Hematopoietic multipotent progenitor cell (in vitro differentiated cells): ENCODE data around the gene IFFO2. TPM values are rescaled to one million over a fixed set of nuclear protein-coding genes. Genes with fewer than 3 reads are reported as not detected.

Experiments
- DNase-seq, 3 donors: peaks; one replicate each; pipeline ENCODE4 v3.0.0-alpha.2; 2011 to 2015; ENCODE audit warnings: low read depth in 2 of 3, low spot score in 2 of 3
- small RNA-seq: library from RNA; depleted of rRNA; stranded (forward); fragments of <200 nt; gene quantifications from one replicate; pipeline ENCODE3, GENCODE V24; 2012
- total RNA-seq: library from RNA; depleted of rRNA; stranded (reverse); fragments of >200 nt; gene quantifications from one replicate; pipeline ENCODE4 v1.2.3, GENCODE V29; 2012

IFFO2 gene
- total RNA-seq, 1 donor, result 30.7 TPM

- DNase-seq, result no peak
These were observed 98.3 kb downstream of the IFFO2 start for GRCh38 chr1:18858070-18858688.

DNA sequence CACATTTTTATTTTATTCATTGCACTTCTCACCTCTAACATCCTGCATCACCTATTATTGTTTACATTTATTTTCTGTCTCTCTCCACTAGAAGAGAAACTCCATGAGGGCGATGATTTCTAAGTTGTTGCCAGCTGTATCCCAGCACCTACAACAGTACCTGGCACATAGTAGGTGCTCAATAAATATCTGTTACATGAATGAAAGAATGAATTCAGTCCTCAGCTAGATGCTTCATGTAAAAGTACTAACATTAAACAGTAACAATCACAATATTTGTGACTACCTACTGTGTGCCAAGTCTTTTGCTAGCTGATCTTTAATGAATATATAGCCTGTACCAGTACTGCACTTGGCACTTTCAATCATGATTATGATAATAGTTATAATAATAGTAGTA lies 100.0 kb downstream of the IFFO2 start:
- DNase-seq, result no peak

DNA sequence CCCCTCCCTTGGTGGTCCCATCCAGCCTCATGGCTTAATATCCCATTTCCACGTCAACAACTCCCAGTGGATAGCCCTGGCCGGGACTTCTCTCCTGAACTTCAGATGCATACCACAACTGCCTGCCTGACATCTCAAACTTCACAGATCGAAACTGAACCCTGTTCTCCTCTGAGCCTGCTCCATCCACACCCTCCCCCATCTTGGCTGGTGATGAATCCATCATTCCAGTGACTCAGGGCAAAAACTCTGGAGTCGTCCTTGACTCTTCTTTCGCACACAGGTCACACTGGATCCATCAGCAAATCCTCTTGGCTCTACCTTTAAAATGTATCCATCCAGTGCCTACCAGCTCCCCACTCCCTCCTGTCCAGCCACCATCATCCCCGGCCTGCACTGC lies 100.9 kb downstream of the IFFO2 start:
- DNase-seq, result no peak

DNA sequence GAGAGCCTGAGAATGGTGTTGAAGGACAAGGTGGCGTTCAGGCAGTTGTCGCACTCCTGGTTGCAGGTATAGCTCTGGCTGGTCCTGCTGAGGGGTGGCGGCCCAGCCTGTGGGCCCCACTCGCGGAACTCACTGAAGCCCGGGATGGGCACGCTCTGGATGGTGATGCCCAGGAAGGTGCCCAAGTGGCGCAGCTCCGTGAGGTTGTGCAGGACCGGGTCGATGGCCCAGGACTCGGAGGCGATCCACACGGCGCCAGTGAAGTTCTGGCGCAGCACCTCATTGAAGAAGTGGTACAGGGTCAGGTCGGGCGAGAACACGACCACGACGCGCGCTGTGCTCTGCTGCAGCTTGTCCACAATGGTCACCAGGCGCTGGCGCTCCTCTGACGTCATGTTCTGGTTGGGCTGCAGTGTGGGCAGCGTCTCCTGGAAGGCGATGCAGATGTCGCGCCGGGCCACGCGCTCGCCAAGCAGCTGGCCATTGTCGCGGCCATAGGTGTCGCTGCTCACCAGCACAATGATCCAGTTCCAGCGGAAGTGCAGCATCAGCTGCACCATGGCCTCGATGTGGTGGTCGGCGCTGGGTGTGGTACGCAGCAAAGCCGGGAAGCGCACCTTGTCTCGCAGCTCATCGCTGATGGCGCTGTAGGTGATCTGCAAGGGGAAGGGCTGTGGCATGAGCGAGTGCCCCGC lies 102.0 kb downstream of the IFFO2 start:
- no peak for DNase-seq

Small RNA genes lying within 50 kb of the gene (small RNA-seq; reads per million reads assigned to genes)
- gene MIR1290 (not detected), gene MIR4695 (not detected)

Other genes with a start within 250 kb of the IFFO2 start
- not detected for gene TAS1R2, start 97.0 kb downstream of the IFFO2 start, total RNA-seq
- 17.8 TPM for gene ALDH4A1, start 54.1 kb downstream of the IFFO2 start, total RNA-seq